ENCODE results near the gene CYP1A2.

- TF ChIP-seq POLR2AphosphoS5 (IDR thresholded peaks at IDR 0.05; ENCODE audit: low read depth, low read length) (no peak), POLR2A (IDR thresholded peaks at IDR 0.05; ENCODE audit: low read depth, low read length) (no peak), POU2F2 (IDR thresholded peaks at IDR 0.05; ENCODE audit: low read depth, low read length) (no peak), TAF1 (IDR thresholded peaks at IDR 0.05; ENCODE audit: low read depth, low read length) (no peak), SPI1 (IDR thresholded peaks at IDR 0.05; ENCODE audit: low read depth, low read length) (no peak), PAX5 (IDR thresholded peaks at IDR 0.05; ENCODE audit: insufficient read depth, low read length, severe bottlenecking) (no peak)
Observed at GRCh38 chr15:74752531-74752930, 3.9 kb downstream of the CYP1A2 start.
